Retinal pigment epithelial cell (primary cell): Measurements from ENCODE around the gene RNPEPL1.
"Not testable (repeated sequence)": the region's sequence is repeated elsewhere in the genome, so short reads cannot be mapped to it uniquely, and the experiment has no call there.

Experiments used
- DNase-seq: peaks from one replicate; pipeline ENCODE4 v3.0.0-alpha.2; 2010; ENCODE audit warnings: low read depth
- H3K4me3 ChIP-seq: 2 replicates; pipeline ENCODE4 v1.5.1; 2011; ENCODE audit warnings: mild to moderate bottlenecking, low read length, control low read depth, moderate library complexity
- TF ChIP-seq, protein P1 (sequence below): conservative IDR thresholded peaks from 2 replicates; pipeline ENCODE4 v1.5.1; 2011; ENCODE audit warnings: low read depth, low read length, control low read depth, inconsistent platforms

The RNPEPL1 gene

GRCh38 chr2:240529344-240529999, 38.8 kb upstream of the RNPEPL1 start:
- TF ChIP-seq, protein P1, sequence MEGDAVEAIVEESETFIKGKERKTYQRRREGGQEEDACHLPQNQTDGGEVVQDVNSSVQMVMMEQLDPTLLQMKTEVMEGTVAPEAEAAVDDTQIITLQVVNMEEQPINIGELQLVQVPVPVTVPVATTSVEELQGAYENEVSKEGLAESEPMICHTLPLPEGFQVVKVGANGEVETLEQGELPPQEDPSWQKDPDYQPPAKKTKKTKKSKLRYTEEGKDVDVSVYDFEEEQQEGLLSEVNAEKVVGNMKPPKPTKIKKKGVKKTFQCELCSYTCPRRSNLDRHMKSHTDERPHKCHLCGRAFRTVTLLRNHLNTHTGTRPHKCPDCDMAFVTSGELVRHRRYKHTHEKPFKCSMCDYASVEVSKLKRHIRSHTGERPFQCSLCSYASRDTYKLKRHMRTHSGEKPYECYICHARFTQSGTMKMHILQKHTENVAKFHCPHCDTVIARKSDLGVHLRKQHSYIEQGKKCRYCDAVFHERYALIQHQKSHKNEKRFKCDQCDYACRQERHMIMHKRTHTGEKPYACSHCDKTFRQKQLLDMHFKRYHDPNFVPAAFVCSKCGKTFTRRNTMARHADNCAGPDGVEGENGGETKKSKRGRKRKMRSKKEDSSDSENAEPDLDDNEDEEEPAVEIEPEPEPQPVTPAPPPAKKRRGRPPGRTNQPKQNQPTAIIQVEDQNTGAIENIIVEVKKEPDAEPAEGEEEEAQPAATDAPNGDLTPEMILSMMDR, result no peak
- no peak for DNase-seq
- H3K4me3 ChIP-seq, result no peak overlapping the region

- no peak overlapping the region for H3K4me3 ChIP-seq
- TF ChIP-seq, protein P1, result no peak
- no peak for DNase-seq
These were observed 38.1 kb upstream of the RNPEPL1 start for GRCh38 chr2:240530181-240530580.

- DNase-seq, result no peak
- TF ChIP-seq, protein P1, result no peak
- no peak overlapping the region for H3K4me3 ChIP-seq
These were observed 37.2 kb upstream of the RNPEPL1 start for GRCh38 chr2:240531038-240531437.

- no peak for DNase-seq
- TF ChIP-seq, protein P1, result no peak
- H3K4me3 ChIP-seq, result no peak overlapping the region
These were observed 36.1 kb upstream of the RNPEPL1 start for GRCh38 chr2:240532031-240532775.

GRCh38 chr2:240538031-240538780, 30.1 kb upstream of the RNPEPL1 start:
- DNase-seq, result no peak
- TF ChIP-seq, protein P1, result no peak

DNA sequence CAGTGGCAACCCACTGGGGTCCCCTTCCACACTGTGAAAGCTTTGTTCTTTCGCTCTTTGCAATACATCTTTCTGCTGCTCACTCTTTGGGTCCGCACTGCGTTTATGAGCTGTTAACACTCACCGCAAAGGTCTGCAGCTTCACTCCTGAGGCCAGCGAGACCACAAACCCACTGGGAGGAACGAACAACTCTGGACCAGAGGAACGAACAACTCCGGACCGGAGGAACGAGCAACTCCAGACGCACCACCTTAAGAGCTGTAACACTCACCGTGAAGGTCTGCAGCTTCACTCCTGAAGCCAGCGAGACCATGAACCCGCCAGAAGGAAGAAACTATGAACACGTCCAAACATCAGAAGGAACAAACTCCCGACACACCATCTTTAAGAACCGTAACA, 29.2 kb upstream of the RNPEPL1 start:
- DNase-seq, H3K4me3 ChIP-seq: not testable (repeated sequence)

More at GRCh38 chr2:240538031-240538780, 30.1 kb upstream of the RNPEPL1 start:
- no peak overlapping the region for H3K4me3 ChIP-seq

- no peak for DNase-seq
- no peak overlapping the region for H3K4me3 ChIP-seq
These were observed 28.4 kb upstream of the RNPEPL1 start for GRCh38 chr2:240539906-240540305.

More at GRCh38 chr2:240539906-240540305, 28.4 kb upstream of the RNPEPL1 start:
- TF ChIP-seq, protein P1, result no peak
